ENCODE data around the gene LLGL1.

GRCh38 chr17:18187821-18188761 is 37.3 kb upstream of the LLGL1 start:
- TF ChIP-seq CTCF (IDR thresholded peaks at IDR 0.05; ENCODE audit: poor library complexity, severe bottlenecking) (no peak), EZH2 (IDR thresholded peaks at IDR 0.05; ENCODE audit: borderline replicate concordance, insufficient read depth, low read length, poor library complexity, severe bottlenecking) (no peak), REST (IDR thresholded peaks at IDR 0.05; ENCODE audit: borderline replicate concordance) (no peak)

Measured in neural cell (in vitro differentiated cells).